ENCODE measurements around the gene CT83. TPM values are rescaled to one million over a fixed set of nuclear protein-coding genes. Genes with fewer than 3 reads are reported as not detected.

CT83 gene
- polyA plus RNA-seq, 1 donor (not counting 4 experiments of a cell fraction or from before 2014, with no cell fraction given), result not detected

DNA sequence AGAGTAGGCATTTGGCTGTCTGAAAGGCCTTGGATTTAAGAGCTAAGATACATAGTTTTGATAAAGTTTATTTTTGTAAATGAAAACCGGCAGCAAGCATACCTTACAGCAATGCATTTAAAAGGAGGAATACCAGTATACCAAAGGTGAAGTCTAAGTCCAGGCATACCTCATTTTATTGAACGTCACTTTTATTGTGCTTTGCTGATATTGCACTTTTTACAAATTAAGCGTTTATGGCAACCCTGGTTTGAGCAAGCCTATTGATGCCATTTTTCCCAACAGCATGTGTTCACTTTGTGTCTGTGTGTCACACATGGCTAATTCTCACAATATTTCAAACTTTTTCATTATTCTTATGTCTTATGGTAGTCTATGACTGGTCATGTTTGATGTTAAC, 34.8 kb downstream of the CT83 start:
- FAIRE-seq (no peak), DNase-seq (ENCODE audit: low read depth, low spot score) (no peak)
- Histone ChIP-seq H3K27ac (ENCODE audit: control insufficient read depth, insufficient read depth, low read length) (no peak overlapping the region), H4K20me1 (ENCODE audit: control insufficient read depth, extremely low read depth, insufficient read depth, low read length) (no peaks in the 10 kb centered on the region), H3K9ac (ENCODE audit: control insufficient read depth, extremely low read depth, insufficient read depth, low read length) (no peak overlapping the region), H3K9me1 (ENCODE audit: control insufficient read depth, extremely low read depth, insufficient read depth, low read length) (no peaks in the 10 kb centered on the region), H3K27me3 (ENCODE audit: control insufficient read depth, extremely low read depth, insufficient read depth, low read length) (no peaks in the 10 kb centered on the region), H3K4me1 (ENCODE audit: control insufficient read depth, extremely low read depth, insufficient read depth, low read length) (no peaks in the 10 kb centered on the region), H3K36me3 (ENCODE audit: control insufficient read depth in 2 of 2, extremely low read depth in 1 of 2, insufficient read depth in 2 of 2, low read length in 2 of 2) (no peaks in the 10 kb centered on the region), H3K4me2 (ENCODE audit: control insufficient read depth, extremely low read depth, insufficient read depth, low read depth, low read length) (no peak overlapping the region), H3K9me3 (ENCODE audit: control insufficient read depth, low read depth, low read length) (no peaks in the 10 kb centered on the region), H2AFZ (ENCODE audit: control insufficient read depth, low read length) (no peak overlapping the region), H3K79me2 (ENCODE audit: control insufficient read depth, insufficient read depth, low read length) (no peaks in the 10 kb centered on the region), H3K4me3 (ENCODE audit: control insufficient read depth in 2 of 3, extremely low read depth in 1 of 3, insufficient read depth in 2 of 3, low read depth in 1 of 3, low read length in 3 of 3) (no peak overlapping the region)
- no peak for TF ChIP-seq EZH2 (IDR thresholded peaks at IDR 0.05; ENCODE audit: low read length)
- no peak for TF ChIP-seq CTCF (optimal IDR thresholded peaks at IDR 0.05 in 1 of 3, IDR thresholded peaks at IDR 0.05 in 1 of 3, conservative IDR thresholded peaks at IDR 0.05 in 1 of 3; ENCODE audit: extremely low read depth in 1 of 3, insufficient read depth in 2 of 3, low read length in 3 of 3)
- dilution Hi-C loops (cut with MboI; ENCODE audit: extremely low pct_ligation_motif_present, low sequenced_read_pairs), result no loop called here

DNA sequence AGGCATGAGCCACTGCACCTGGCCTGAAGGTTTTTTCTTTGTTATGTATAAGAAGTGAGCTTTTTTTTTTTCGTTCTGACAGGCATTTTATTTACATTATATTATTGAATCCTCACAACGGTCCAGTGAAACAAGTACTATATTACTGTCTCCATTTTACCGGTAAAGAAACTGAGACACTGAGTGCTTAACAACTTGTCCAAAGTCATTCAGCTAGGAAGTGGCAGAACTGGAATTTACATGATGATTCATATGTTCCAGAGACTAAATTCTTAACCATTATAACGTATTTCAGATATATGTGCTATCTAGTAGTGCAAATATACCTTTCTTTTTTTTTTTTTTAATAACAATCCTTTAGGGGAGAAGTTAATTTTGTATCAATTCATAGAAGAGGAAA, 44.8 kb downstream of the CT83 start:
- H4K20me1 ChIP-seq (ENCODE audit: control insufficient read depth, extremely low read depth, insufficient read depth, low read length), result no peaks in the 10 kb centered on the region
- H3K9ac ChIP-seq (ENCODE audit: control insufficient read depth, extremely low read depth, insufficient read depth, low read length), result no peak overlapping the region
- H3K4me1 ChIP-seq (ENCODE audit: control insufficient read depth, extremely low read depth, insufficient read depth, low read length), result no peaks in the 10 kb centered on the region
- no peaks in the 10 kb centered on the region for H3K27me3 ChIP-seq (ENCODE audit: control insufficient read depth, extremely low read depth, insufficient read depth, low read length)
- H3K4me3 ChIP-seq (ENCODE audit: control insufficient read depth in 2 of 3, extremely low read depth in 1 of 3, insufficient read depth in 2 of 3, low read depth in 1 of 3, low read length in 3 of 3), result no peak overlapping the region
- no peaks in the 10 kb centered on the region for H3K79me2 ChIP-seq (ENCODE audit: control insufficient read depth, insufficient read depth, low read length)
- DNase-seq (ENCODE audit: low read depth, low spot score), result no peak
- no peak overlapping the region for H2AFZ ChIP-seq (ENCODE audit: control insufficient read depth, low read length)
- H3K4me2 ChIP-seq (ENCODE audit: control insufficient read depth, extremely low read depth, insufficient read depth, low read depth, low read length), result no peak overlapping the region
- no peaks in the 10 kb centered on the region for H3K9me3 ChIP-seq (ENCODE audit: control insufficient read depth, low read depth, low read length)
- H3K36me3 ChIP-seq (ENCODE audit: control insufficient read depth in 2 of 2, extremely low read depth in 1 of 2, insufficient read depth in 2 of 2, low read length in 2 of 2), result no peaks in the 10 kb centered on the region
- no peaks in the 10 kb centered on the region for H3K9me1 ChIP-seq (ENCODE audit: control insufficient read depth, extremely low read depth, insufficient read depth, low read length)
- FAIRE-seq, result no peak
- H3K27ac ChIP-seq (ENCODE audit: control insufficient read depth, insufficient read depth, low read length), result no peak overlapping the region
- TF ChIP-seq CTCF (optimal IDR thresholded peaks at IDR 0.05 in 1 of 3, IDR thresholded peaks at IDR 0.05 in 1 of 3, conservative IDR thresholded peaks at IDR 0.05 in 1 of 3; ENCODE audit: extremely low read depth in 1 of 3, insufficient read depth in 2 of 3, low read length in 3 of 3) (no peak), EZH2 (IDR thresholded peaks at IDR 0.05; ENCODE audit: low read length) (no peak)
- dilution Hi-C loops (cut with MboI; ENCODE audit: extremely low pct_ligation_motif_present, low sequenced_read_pairs), result no loop called here

Measured in keratinocyte (primary cell).